Measurements from ENCODE around the gene LACRT. TPM values are rescaled to one million over a fixed set of nuclear protein-coding genes. Genes with fewer than 3 reads are reported as not detected.

LACRT gene
- total and polyA plus RNA-seq, 2 of the 4 experiments (the other 2 are of a cell fraction): not detected

DNA sequence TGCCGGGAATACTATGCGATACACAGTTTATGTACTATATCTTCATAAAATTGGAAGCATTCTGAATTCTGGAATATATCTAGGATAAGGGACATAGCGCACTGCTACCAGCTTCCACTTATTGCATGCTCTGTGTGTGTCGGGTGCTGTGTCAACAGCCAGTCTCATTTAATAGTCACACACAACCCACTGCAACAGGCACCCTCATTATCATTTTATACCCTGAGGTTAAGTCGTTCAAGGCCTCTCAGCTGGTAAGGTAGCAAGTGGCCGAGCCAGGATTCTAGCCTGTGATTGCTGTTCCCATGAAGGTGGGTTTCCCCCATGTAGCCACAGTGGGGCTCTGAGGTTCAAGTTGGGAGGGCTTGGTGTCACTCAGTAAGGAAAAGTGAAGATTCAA is 53.3 kb downstream of the LACRT start:
- Histone ChIP-seq H3K9me1 (ENCODE audit: insufficient read depth, low read length) (no peaks in the 10 kb centered on the region), H3K56ac (ENCODE audit: extremely low read depth, insufficient read depth, low read length) (no peak overlapping the region), H3K27me3 (ENCODE audit: control insufficient read depth, insufficient read depth, low read length) (peaks cover 31% of the 10 kb centered on the region), H4K20me1 (ENCODE audit: insufficient read depth, low read length) (no peaks in the 10 kb centered on the region), H3K9ac (ENCODE audit: low read depth, low read length) (no peak overlapping the region), H3K27ac (ENCODE audit: insufficient read depth, low read length) (no peak overlapping the region), H3K4me1 (ENCODE audit: control insufficient read depth, insufficient read depth, low read length) (no peaks in the 10 kb centered on the region), H4K91ac (ENCODE audit: insufficient read depth, low read depth, low read length) (no peak overlapping the region), H4K8ac (ENCODE audit: low read depth in 2 of 2, low read length in 2 of 2) (no peak overlapping the region), H2AK9ac (replicated peaks; ENCODE audit: low read depth, low read length, poor library complexity) (no peak overlapping the region), H4K5ac (ENCODE audit: low read depth, low read length) (no peak overlapping the region), H2AFZ (replicated peaks; ENCODE audit: low read length, poor library complexity) (no peak overlapping the region), H2BK15ac (ENCODE audit: low read depth, low read length) (no peak overlapping the region), H3K36me3 (ENCODE audit: control insufficient read depth, insufficient read depth, low read length) (no peaks in the 10 kb centered on the region), H3K4ac (ENCODE audit: low read depth, low read length) (no peak overlapping the region), H3K14ac (replicated peaks; ENCODE audit: low read depth, low read length) (no peak overlapping the region), H2AK5ac (ENCODE audit: low read depth, low read length) (no peak overlapping the region), H3K79me1 (ENCODE audit: low read depth in 1 of 2, low read length in 2 of 2) (no peaks in the 10 kb centered on the region), H3K4me3 (ENCODE audit: insufficient read depth, low read depth, low read length) (no peak overlapping the region), H3K18ac (ENCODE audit: low read depth, low read length) (no peak overlapping the region), H2BK20ac (ENCODE audit: low read depth, low read length) (no peak overlapping the region), H2BK120ac (ENCODE audit: low read depth, low read length) (no peak overlapping the region), H3K9me3 (ENCODE audit: control insufficient read depth, insufficient read depth, low read length) (no peaks in the 10 kb centered on the region), H2BK5ac (ENCODE audit: low read depth, low read length, poor library complexity, severe bottlenecking) (no peak overlapping the region), H3K4me2 (ENCODE audit: low read depth, low read length) (no peak overlapping the region), H3K23ac (ENCODE audit: low read depth, low read length) (no peak overlapping the region)
- CTCF ChIA-PET: no interaction called here
- DNase-seq: no peak
- WGBS, 2 experiments (ENCODE audit: extremely low coverage in 2 of 2, insufficient read length in 1 of 2): no CpG with 5 or more reads among the region's 6 CpGs
- dilution Hi-C loops (cut with HindIII; ENCODE audit: low sequenced_read_pairs, unreplicated experiment): no loop called here
- ATAC-seq (ENCODE audit: low read depth): no peak
- no TSS peak for BruUV-seq (replicated peaks)
- TF ChIP-seq MXI1 (IDR thresholded peaks at IDR 0.05; ENCODE audit: borderline replicate concordance, low read depth, low read length): no peak
- no peak for TF ChIP-seq BHLHE40 (IDR thresholded peaks at IDR 0.05; ENCODE audit: low read depth, low read length)
- no peak for TF ChIP-seq MAFK (IDR thresholded peaks at IDR 0.05; ENCODE audit: low read depth, low read length)
- TF ChIP-seq, protein P1, sequence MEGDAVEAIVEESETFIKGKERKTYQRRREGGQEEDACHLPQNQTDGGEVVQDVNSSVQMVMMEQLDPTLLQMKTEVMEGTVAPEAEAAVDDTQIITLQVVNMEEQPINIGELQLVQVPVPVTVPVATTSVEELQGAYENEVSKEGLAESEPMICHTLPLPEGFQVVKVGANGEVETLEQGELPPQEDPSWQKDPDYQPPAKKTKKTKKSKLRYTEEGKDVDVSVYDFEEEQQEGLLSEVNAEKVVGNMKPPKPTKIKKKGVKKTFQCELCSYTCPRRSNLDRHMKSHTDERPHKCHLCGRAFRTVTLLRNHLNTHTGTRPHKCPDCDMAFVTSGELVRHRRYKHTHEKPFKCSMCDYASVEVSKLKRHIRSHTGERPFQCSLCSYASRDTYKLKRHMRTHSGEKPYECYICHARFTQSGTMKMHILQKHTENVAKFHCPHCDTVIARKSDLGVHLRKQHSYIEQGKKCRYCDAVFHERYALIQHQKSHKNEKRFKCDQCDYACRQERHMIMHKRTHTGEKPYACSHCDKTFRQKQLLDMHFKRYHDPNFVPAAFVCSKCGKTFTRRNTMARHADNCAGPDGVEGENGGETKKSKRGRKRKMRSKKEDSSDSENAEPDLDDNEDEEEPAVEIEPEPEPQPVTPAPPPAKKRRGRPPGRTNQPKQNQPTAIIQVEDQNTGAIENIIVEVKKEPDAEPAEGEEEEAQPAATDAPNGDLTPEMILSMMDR (conservative IDR thresholded peaks at IDR 0.05; ENCODE audit: low read depth, low read length): no peak
- TF ChIP-seq FOS (IDR thresholded peaks at IDR 0.05; ENCODE audit: low read depth, low read length): no peak
- TF ChIP-seq, protein P2, sequence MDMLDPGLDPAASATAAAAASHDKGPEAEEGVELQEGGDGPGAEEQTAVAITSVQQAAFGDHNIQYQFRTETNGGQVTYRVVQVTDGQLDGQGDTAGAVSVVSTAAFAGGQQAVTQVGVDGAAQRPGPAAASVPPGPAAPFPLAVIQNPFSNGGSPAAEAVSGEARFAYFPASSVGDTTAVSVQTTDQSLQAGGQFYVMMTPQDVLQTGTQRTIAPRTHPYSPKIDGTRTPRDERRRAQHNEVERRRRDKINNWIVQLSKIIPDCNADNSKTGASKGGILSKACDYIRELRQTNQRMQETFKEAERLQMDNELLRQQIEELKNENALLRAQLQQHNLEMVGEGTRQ (IDR thresholded peaks at IDR 0.05; ENCODE audit: low read depth, low read length): no peak
- TF ChIP-seq SMC3 (IDR thresholded peaks at IDR 0.05; ENCODE audit: low read depth, low read length): no peak
- no peak for TF ChIP-seq NFE2L2 (IDR thresholded peaks at IDR 0.05; ENCODE audit: low read depth, low read length)
- no peak for TF ChIP-seq MAZ (IDR thresholded peaks at IDR 0.05; ENCODE audit: borderline replicate concordance, low read depth, low read length)
- no peak for TF ChIP-seq CEBPB (IDR thresholded peaks at IDR 0.05; ENCODE audit: low read depth, low read length)
- TF ChIP-seq RCOR1 (IDR thresholded peaks at IDR 0.05; ENCODE audit: insufficient replicate concordance, low read length): no peak
- no peak for TF ChIP-seq CHD1 (IDR thresholded peaks at IDR 0.05; ENCODE audit: low read depth, low read length)
- no peak for TF ChIP-seq POLR2A (IDR thresholded peaks at IDR 0.05; ENCODE audit: low read depth, low read length)
- TF ChIP-seq, protein P3, sequence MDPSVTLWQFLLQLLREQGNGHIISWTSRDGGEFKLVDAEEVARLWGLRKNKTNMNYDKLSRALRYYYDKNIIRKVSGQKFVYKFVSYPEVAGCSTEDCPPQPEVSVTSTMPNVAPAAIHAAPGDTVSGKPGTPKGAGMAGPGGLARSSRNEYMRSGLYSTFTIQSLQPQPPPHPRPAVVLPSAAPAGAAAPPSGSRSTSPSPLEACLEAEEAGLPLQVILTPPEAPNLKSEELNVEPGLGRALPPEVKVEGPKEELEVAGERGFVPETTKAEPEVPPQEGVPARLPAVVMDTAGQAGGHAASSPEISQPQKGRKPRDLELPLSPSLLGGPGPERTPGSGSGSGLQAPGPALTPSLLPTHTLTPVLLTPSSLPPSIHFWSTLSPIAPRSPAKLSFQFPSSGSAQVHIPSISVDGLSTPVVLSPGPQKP (IDR thresholded peaks at IDR 0.05; ENCODE audit: borderline replicate concordance, low read depth, low read length): no peak
- TF ChIP-seq RFX5 (IDR thresholded peaks at IDR 0.05; ENCODE audit: low read depth, low read length): no peak
- in situ Hi-C loops (cut with MboI; ENCODE audit: low sequenced_read_pairs): no loop called here
- intact Hi-C loops (cut with micrococcal nuclease): no loop called here
- POLR2A ChIA-PET (ENCODE audit: unreplicated experiment): no interaction called here
